Liver (tissue), 9 donors: Measurements from ENCODE around the gene FRMD4A. TPM values are rescaled to one million over a fixed set of nuclear protein-coding genes. Genes with fewer than 3 reads are reported as not detected.

Source experiments
- DNase-seq: peaks from one replicate; pipeline ENCODE4 v3.0.0-alpha.2; 2017; ENCODE audit warnings: low spot score
- H3K27ac ChIP-seq, 2 donors: one replicate each; pipeline ENCODE4 v1.7.0; 2013; ENCODE audit warnings: inconsistent platforms in 2 of 2, low read length in 2 of 2, control low read depth in 1 of 2, low read depth in 1 of 2, mild to moderate bottlenecking in 1 of 2
- H3K27me3 ChIP-seq, 4 donors: one replicate each; pipeline versions ENCODE4 v1.6.1 to v1.7.0; 2013; ENCODE audit warnings: low read length in 3 of 4, inconsistent platforms in 1 of 4, mild to moderate bottlenecking in 1 of 4, moderate library complexity in 1 of 4; ENCODE audit not compliant: control insufficient read depth in 4 of 4, insufficient read depth in 4 of 4
- H3K36me3 ChIP-seq, 4 donors: one replicate each; pipeline versions ENCODE4 v1.6.1 to v1.7.0; 2013; ENCODE audit warnings: low read length in 3 of 4, mild to moderate bottlenecking in 3 of 4, low read depth in 1 of 4, moderate library complexity in 1 of 4; ENCODE audit not compliant: control insufficient read depth in 4 of 4, insufficient read depth in 3 of 4
- H3K4me1 ChIP-seq, 4 donors: one replicate each; pipeline versions ENCODE4 v1.6.1 to v1.7.0; 2013; ENCODE audit warnings: low read length in 3 of 4, mild to moderate bottlenecking in 3 of 4, moderate library complexity in 1 of 4; ENCODE audit not compliant: control insufficient read depth in 4 of 4, insufficient read depth in 4 of 4
- H3K4me3 ChIP-seq, 3 donors: one replicate each; pipeline versions ENCODE4 v1.6.1 to v1.7.0; 2013; ENCODE audit warnings: low read length in 3 of 3, control low read depth in 1 of 3, low read depth in 1 of 3, mild to moderate bottlenecking in 1 of 3
- H3K9ac ChIP-seq, 2 donors: one replicate each; pipeline ENCODE4 v1.7.0; 2013; ENCODE audit warnings: low read length in 2 of 2, mild to moderate bottlenecking in 2 of 2, moderate library complexity in 2 of 2, control low read depth in 1 of 2, low read depth in 1 of 2
- H3K9me3 ChIP-seq, 4 donors: one replicate each; pipeline versions ENCODE4 v1.6.1 to v1.7.0; 2013; ENCODE audit warnings: low read length in 3 of 4; ENCODE audit not compliant: control insufficient read depth in 4 of 4
- ATF3 ChIP-seq: IDR thresholded peaks from 2 replicates; pipeline ENCODE4 v1.6.1; 2016; ENCODE audit warnings: antibody characterized with exemption
- CTCF ChIP-seq: fragments of 150-350 bp; IDR thresholded peaks from 2 replicates; pipeline ENCODE4 v1.5.1; 2017; ENCODE audit warnings: improper control_type of control experiment, low read depth, low read length; ENCODE audit not compliant: missing input control
- FOXA2 ChIP-seq: IDR thresholded peaks from 2 replicates; pipeline ENCODE4 v1.6.1; 2016; ENCODE audit warnings: antibody characterized with exemption
- HNF4G ChIP-seq: IDR thresholded peaks from 2 replicates; pipeline ENCODE4 v1.6.1; 2016; ENCODE audit warnings: antibody characterized with exemption
- MAX ChIP-seq: IDR thresholded peaks from 2 replicates; pipeline ENCODE4 v1.6.1; 2016; ENCODE audit warnings: antibody characterized with exemption
- RAD21 ChIP-seq, 2 donors: IDR thresholded peaks; 2 replicates each; pipeline ENCODE4 v1.6.1; 2016; ENCODE audit warnings: antibody characterized with exemption in 2 of 2, mild to moderate bottlenecking in 2 of 2
- REST ChIP-seq: IDR thresholded peaks from 2 replicates; pipeline ENCODE4 v1.6.1; 2016; ENCODE audit warnings: antibody characterized with exemption, mild to moderate bottlenecking
- RXRA ChIP-seq, 2 donors: IDR thresholded peaks; 2 replicates each; pipeline ENCODE4 v1.6.1; 2017 to 2018; ENCODE audit warnings: antibody characterized with exemption in 2 of 2, mild to moderate bottlenecking in 1 of 2
- SP1 ChIP-seq: IDR thresholded peaks from 2 replicates; pipeline ENCODE4 v1.6.1; 2018; ENCODE audit warnings: antibody characterized with exemption, mild to moderate bottlenecking
- YY1 ChIP-seq: IDR thresholded peaks from 2 replicates; pipeline ENCODE4 v1.6.1; 2016; ENCODE audit warnings: antibody characterized with exemption, mild to moderate bottlenecking
- WGBS: extraction: QIAGEN DNeasy Blood & Tissue Kit; methylation state at CpG from one replicate; pipeline ENCODE4 v1.1.7; 2013; 5-methylcytosine and 5-hydroxymethylcytosine counted together
- polyA plus RNA-seq, 2 donors: library from polyadenylated mRNA; stranded (reverse) in 1 of 2; unstranded in 1 of 2; fragments of 200-250 nt in 1 of 2; fragments of >200 nt in 1 of 2; fragmentation: Nextera tagmentation in 1 of 2; extraction: Ambion mirVana in 1 of 2; gene quantifications; one replicate each; pipeline versions ENCODE4 v1.2.1 to v1.2.3, GENCODE V29; 2013 to 2015
- total RNA-seq, 2 donors: library from RNA; depleted of rRNA; stranded (reverse); fragments of >200 nt; gene quantifications; one replicate each; pipeline ENCODE4 v1.2.3, GENCODE V29; 2014
- donor health status: healthy.
- donor health status: healthy.
- donor health status: healthy.
- donor health status: healthy.
- donor health status: healthy.

Gene FRMD4A
- total and polyA plus RNA-seq, 4 donors, result 8.2 to 34.3 (median 13.1) TPM

- Histone ChIP-seq H3K4me1 (no peaks in the 10 kb centered on the region), H3K9ac (no peak overlapping the region), H3K36me3 (peaks cover 0 to 14% (median 10%) of the 10 kb centered on the region in 4 donors), H3K4me3 (no peak overlapping the region), H3K27ac (no peak overlapping the region), H3K27me3 (no peaks in the 10 kb centered on the region), H3K9me3 (no peaks in the 10 kb centered on the region)
- 64% methylated on average over 7 of the region's 7 CpGs for WGBS
- TF ChIP-seq YY1 (no peak), FOXA2 (no peak), HNF4G (no peak), RXRA (IDR thresholded peaks at IDR 0.05) (no peak), CTCF (no peak), ATF3 (no peak), RAD21 (IDR thresholded peaks at IDR 0.05) (no peak), SP1 (no peak)
- DNase-seq, result no peak
Observed at GRCh38 chr10:13628661-13629060, 702.1 kb downstream of the FRMD4A start.

GRCh38 chr10:13627459-13628310, 703.0 kb downstream of the FRMD4A start:
- Histone ChIP-seq H3K27ac (no peak overlapping the region), H3K27me3 (no peaks in the 10 kb centered on the region), H3K4me1 (no peaks in the 10 kb centered on the region), H3K4me3 (no peak overlapping the region), H3K36me3 (peaks cover 0 to 14% (median 8%) of the 10 kb centered on the region in 4 donors), H3K9ac (no peak overlapping the region), H3K9me3 (no peaks in the 10 kb centered on the region)
- WGBS, result 95% methylated on average over 7 of the region's 7 CpGs
- no peak for DNase-seq
- TF ChIP-seq REST (no peak), MAX (no peak)

GRCh38 chr10:13624630-13625029, 706.1 kb downstream of the FRMD4A start:
- 95% methylated on average over 1 of the region's 1 CpG for WGBS
- Histone ChIP-seq H3K9ac (no peak overlapping the region), H3K27ac (no peak overlapping the region), H3K9me3 (no peaks in the 10 kb centered on the region), H3K27me3 (no peaks in the 10 kb centered on the region), H3K4me1 (no peaks in the 10 kb centered on the region), H3K4me3 (no peak overlapping the region), H3K36me3 (peaks cover 0 to 10% (median 6%) of the 10 kb centered on the region in 4 donors)
- TF ChIP-seq RAD21 (IDR thresholded peaks at IDR 0.05) (no peak), RXRA (IDR thresholded peaks at IDR 0.05) (no peak), CTCF (no peak)
- DNase-seq, result no peak
